Measurements from ENCODE around the gene CUL4A.

DNA sequence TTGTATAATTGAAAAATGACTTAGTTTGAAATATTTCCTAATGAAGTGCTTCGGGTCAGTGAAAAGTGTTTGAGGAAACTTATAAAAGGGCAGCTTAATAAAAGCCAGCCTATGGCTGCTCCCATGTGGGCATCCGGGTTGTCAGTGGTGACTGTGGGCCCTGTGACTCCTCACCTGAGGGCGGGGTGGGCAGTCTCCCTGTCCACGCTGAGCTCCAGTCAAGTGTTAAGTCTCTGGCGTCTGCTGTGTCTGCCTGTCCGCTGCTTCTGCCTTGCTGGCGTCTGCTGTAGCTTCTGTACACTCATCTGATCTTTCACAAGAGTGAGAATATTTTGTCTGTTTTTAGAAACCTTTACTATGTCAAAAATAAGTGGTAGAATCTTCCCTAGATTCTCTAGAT, 94.7 kb downstream of the CUL4A start:
- no peak for TF ChIP-seq CTCF (conservative IDR thresholded peaks at IDR 0.05; ENCODE audit: low read length)
- TF ChIP-seq EZH2phosphoT487 (IDR thresholded peaks at IDR 0.05; ENCODE audit: borderline replicate concordance) = no peak
